ENCODE data around the gene PUS7L.
A peak's percentile ranks its signal among the peaks of the same experiment; 100 is the strongest.
"Not testable (repeated sequence)": the region's sequence is repeated elsewhere in the genome, so short reads cannot be mapped to it uniquely, and the experiment has no call there.

Gene PUS7L

GRCh38 chr12:43751360-43751759 lies 7.2 kb downstream of the PUS7L start:
- not testable (repeated sequence) for FAIRE-seq; DNase-seq (ENCODE audit: low spot score)

DNA sequence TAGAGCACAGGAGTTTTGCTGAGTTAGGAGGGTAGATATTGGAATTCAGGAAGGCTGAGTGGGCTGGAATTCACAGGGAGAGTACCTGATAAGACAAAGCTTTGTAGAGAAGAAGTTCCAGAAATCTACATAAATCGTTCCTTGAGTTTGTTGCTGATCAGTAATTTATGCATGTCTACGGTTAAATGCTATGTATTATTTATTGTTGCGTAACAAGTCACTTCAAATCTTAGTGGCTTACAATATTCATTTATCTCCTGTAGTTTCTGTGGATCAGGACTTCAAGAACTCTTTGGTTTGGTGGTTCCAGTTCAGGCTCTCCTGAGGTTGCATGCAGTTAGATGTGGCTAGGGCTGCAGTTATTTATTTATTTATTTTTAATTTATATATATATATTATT lies 7.8 kb downstream of the PUS7L start:
- FAIRE-seq (no peak), DNase-seq (ENCODE audit: low spot score) (no peak)

- DNase-seq (ENCODE audit: low spot score) = no peak
- FAIRE-seq = no peak
These were observed 9.6 kb downstream of the PUS7L start for GRCh38 chr12:43749016-43749415.

DNA sequence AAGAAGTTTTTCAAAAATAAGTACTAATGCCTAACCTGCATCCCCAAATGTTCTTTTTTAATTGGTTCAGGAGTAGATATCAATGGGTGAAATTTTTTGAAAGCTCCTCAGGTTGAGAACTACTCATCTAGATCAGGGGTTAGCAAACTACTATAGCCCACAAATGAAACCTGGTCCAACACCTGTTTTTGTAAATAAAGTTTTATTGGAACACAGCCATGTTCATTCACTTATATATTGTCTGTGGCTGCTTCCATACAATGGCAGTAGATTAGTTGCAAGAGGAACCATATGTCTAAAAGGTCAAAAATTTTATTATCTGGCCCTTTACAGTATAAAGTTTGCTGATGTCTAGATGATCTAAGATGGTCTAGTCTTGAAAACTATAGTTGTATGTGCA lies 13.8 kb downstream of the PUS7L start:
- DNase-seq (ENCODE audit: low spot score) (no peak), FAIRE-seq (no peak)

DNA sequence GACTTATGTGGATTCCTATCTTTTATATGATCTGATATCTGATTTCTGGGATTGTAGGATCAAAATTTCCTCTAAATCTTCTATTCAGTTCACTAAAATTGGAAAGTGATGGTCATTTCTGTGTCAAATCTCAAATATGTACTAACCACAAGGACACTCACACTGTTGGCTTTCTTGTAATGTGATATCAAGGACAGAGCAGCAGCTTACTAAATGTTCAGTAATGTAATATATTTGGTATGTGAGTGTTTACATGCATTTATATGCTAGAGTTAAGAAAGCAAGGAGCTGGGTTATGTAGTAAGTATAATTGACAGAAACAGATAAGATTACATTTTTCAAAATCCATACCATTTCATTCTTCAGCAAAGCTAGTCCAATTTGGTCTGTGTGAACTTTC lies 16.5 kb downstream of the PUS7L start:
- FAIRE-seq = no peak
- no peak for DNase-seq (ENCODE audit: low spot score)

GRCh38 chr12:43740511-43741100 lies 18.0 kb downstream of the PUS7L start:
- FAIRE-seq = no peak
- no peak for DNase-seq (ENCODE audit: low spot score)

DNA sequence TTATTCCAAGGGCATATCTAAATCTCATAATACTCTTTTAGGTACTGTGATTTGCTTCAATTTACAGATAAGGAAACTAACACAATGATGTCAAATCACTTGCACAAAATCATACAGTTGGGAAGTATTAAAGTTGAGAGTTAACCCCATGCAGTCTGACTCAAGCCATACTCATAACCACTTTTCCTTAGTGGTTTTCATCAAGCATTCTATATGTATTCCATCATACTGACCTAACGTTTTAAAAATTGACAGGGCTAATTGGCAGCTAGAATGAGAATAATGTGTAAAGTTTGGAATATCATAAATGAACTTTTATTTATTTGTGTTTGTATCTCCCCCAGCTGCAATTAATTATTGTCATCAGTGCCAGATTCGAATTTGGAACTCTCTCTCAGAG lies 20.9 kb downstream of the PUS7L start:
- no peak for DNase-seq (ENCODE audit: low spot score)
- FAIRE-seq = no peak

DNA sequence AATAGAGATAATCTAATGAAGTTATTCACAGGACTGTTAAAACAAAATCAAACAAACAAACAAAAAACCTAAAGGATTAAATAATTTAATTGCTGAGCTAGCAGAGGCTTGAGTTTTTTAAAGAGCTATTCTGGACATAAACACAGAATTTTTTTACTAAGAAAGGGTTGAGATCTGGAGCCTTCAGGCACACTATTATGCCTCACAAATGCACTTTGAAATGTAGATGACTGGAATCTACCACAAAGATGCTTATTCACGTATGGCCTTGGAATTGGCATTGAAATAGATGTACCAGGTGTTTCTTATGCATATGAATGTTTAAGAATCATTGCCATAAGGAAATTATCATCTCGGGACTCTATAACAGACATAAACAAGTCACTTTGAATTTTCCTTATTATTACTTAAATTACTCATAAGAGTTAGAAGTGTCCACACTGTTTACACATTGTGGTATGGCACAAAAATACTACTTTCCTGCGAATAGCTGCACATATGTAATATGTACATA lies 21.6 kb downstream of the PUS7L start:
- FAIRE-seq (no peak), DNase-seq (ENCODE audit: low spot score) (no peak)

DNA sequence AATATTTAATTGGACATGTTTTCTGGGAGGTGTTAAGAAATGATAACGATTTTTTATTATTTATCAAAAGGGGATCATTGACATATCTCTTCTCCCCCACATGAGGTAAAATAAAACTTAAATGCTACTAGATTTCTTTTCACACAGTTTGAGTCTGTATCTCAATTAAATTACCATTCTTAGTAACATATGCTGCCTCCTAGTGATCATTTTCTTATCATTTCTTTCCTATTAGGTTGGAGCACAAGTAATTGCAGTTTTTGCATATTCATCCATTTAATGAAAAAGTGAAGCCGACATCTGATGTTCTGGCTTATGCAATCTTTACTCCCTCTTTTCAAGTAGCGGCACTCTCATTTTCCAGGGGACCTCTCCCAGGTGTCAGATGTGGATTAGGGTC lies 24.9 kb downstream of the PUS7L start:
- no peak for FAIRE-seq
- no peak for DNase-seq (ENCODE audit: low spot score)

DNA sequence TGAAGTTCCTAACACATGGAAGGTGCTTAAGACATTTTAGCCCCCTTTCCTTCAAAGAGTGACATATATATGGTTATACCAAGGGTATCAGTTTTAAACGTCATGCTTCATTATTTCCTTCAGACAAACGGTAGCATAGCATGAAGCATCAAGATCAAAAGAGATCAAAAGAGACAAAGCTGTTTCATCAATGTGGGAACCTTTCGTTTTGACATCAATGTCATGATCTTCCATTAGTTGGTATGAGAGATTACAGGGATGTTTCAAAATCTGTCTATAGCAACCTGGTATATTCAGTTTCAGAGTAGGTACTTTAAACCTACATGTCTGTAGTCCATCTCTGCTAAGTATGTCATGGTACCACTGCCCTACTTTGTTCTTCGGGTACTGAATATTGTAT lies 28.3 kb downstream of the PUS7L start:
- no peak for DNase-seq (ENCODE audit: low spot score)
- FAIRE-seq = no peak

DNA sequence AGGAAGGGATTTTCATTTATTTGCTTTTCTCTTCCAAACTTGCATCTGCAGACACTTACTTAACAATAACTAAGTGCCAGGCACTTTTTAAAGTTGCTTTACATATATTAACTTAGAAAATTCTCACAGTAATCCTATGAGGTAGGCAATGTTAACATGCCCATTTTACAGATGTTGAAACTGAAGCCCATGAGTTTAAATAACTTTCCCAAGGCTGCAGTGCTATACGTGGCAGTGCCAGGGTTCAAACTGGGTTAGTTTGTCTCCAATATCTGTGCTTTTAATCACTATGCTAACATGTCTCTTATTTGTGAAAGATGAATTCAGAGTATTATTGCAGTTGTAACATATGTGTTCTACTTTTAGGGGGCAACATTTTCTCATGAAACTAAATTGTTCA lies 29.9 kb downstream of the PUS7L start:
- no peak for DNase-seq (ENCODE audit: low spot score)
- FAIRE-seq = no peak

GRCh38 chr12:43728117-43728516 lies 30.5 kb downstream of the PUS7L start:
- DNase-seq (ENCODE audit: low spot score) (no peak), FAIRE-seq (no peak)

- FAIRE-seq = no peak
- DNase-seq (ENCODE audit: low spot score) = no peak
These were observed 35.5 kb downstream of the PUS7L start for GRCh38 chr12:43723134-43723533.

DNA sequence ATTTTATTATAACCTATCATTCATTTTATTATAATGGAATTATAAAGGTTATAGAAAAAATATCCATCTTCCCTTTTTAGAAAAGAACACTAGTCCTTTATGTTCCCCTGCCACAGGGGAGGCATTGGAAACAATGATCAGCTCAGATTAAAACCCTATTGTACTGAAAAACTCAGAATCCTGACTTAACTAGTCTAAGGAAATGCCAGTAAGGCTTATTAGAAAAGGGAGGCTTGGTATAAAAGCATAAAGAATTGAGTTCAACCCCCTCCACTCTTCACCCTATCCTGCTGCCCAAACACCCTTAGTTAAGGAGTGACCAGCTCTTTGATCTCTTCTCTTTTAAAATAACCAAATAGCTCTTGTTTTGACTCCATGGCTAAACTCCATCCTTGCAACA lies 36.0 kb downstream of the PUS7L start:
- FAIRE-seq = no peak

DNA sequence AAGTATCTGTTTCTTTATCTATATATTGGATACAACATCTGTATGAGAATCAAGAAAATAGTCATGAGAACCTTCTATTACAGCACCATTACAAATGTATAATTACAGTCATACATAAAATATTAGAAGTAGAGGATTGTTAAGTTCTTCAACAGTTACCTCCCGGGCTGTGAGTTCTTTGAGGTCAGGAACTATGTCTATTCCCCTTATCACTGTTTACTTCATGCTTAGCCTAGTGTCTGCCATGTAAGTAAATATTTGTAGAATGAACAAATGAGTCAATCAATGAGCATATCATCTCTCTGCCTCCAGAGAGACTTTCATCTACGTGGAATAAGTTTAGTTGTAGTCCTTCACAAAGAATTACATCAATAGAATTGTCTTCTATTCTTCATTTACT lies 47.2 kb downstream of the PUS7L start:
- no peak for DNase-seq (ENCODE audit: low spot score)
- no peak for FAIRE-seq

More for the DNA sequence above, 36.0 kb downstream of the PUS7L start:
- DNase-seq (ENCODE audit: low spot score) = no peak

DNA sequence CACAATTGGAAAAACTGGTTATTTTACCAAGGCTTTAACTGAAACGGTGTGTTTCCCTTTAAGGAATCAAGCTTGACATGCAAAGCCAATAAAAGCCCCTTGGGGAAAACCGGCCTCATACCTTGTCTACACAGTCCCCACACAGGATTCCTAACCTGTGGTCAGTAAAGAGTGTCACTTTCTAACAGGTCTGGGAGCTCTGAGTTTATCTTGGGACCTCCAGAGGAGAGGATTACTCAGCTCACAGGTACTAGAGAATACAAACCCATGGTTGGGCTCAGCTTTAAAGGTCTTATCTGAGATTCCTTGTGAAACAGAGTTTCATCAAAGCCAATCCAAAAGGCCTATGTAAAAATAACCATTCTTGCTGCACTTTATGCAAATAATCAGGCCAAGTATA lies 54.8 kb downstream of the PUS7L start:
- FAIRE-seq; DNase-seq (ENCODE audit: low spot score): not testable (repeated sequence)

DNA sequence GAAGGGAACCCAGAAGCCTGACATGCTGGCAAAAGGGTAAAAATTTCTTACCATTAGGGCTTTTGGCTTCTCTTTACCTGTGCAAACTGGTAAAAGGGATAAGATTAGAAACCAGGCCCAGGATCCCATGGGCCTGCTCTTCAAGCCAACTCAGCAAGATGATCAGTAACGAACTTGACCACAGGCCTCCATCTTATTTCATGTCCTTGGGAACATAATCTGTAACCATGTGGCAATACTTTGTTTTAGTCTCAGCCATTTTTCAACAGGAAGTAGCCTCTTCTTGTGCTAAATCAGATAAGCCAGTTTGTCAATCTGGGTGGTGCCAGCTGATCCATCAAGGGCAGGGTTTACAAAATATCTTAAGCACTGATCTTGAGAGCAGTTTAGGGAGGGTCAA lies 57.4 kb downstream of the PUS7L start:
- FAIRE-seq; DNase-seq (ENCODE audit: low spot score): not testable (repeated sequence)

GRCh38 chr12:43696154-43696553 lies 62.4 kb downstream of the PUS7L start:
- DNase-seq (ENCODE audit: low spot score) = no peak
- FAIRE-seq = no peak

GRCh38 chr12:43694879-43695278 lies 63.7 kb downstream of the PUS7L start:
- FAIRE-seq (no peak), DNase-seq (ENCODE audit: low spot score) (no peak)

DNA sequence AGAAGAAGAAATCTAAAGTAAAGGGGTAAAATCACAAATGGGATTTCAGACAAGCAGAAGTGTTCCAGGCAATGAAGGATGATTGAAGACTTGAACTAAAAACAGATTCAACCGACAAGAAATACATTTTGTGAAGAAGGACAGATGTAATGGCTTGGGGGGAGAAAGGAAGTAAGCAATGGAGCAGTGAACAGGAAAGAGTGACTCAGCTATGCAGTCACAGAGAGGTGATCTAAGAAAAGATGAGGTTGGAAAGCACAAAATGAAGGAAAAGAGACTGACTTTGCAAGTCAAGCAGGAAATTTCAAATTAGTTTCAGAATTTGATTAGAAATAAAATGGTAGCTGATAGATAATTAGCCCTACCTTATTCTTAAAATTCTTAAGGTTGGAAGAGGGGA lies 66.5 kb downstream of the PUS7L start:
- no peak for FAIRE-seq

DNA sequence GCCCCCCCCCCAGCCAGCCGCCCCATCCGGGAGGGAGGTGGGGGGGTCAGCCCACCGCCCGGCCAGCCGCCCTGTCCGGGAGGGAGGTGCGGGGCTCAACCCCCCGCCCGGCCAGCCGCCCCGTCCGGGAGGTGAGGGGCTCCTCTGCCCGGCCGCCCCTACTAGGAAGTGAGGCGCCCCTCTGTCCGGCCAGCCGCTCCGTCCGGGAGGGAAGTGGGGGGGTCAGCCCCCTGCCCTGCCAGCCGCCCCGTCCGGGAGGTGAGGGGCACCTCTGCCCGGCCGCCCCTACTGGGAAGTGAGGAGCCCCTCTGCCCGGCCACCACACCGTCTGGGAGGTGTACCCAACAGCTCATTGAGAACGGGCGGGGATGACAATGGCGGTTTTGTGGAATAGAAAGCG lies 73.1 kb downstream of the PUS7L start:
- not testable (repeated sequence) for DNase-seq (ENCODE audit: low spot score); FAIRE-seq

More for the DNA sequence above, 66.5 kb downstream of the PUS7L start:
- DNase-seq (ENCODE audit: low spot score) = peak; percentile 18

GRCh38 chr12:43676183-43676813 lies 82.3 kb downstream of the PUS7L start:
- FAIRE-seq = no peak
- DNase-seq (ENCODE audit: low spot score) = peak; percentile 11
